GM19193 (cell line): ENCODE data around the gene ZNF668.

Experiments used
- POLR2A ChIP-seq: IDR thresholded peaks from 4 replicates; pipeline ENCODE4 v1.6.1; 2011; ENCODE audit not compliant: insufficient read depth, insufficient read length; ENCODE audit errors: extremely low read depth

The ZNF668 gene

DNA sequence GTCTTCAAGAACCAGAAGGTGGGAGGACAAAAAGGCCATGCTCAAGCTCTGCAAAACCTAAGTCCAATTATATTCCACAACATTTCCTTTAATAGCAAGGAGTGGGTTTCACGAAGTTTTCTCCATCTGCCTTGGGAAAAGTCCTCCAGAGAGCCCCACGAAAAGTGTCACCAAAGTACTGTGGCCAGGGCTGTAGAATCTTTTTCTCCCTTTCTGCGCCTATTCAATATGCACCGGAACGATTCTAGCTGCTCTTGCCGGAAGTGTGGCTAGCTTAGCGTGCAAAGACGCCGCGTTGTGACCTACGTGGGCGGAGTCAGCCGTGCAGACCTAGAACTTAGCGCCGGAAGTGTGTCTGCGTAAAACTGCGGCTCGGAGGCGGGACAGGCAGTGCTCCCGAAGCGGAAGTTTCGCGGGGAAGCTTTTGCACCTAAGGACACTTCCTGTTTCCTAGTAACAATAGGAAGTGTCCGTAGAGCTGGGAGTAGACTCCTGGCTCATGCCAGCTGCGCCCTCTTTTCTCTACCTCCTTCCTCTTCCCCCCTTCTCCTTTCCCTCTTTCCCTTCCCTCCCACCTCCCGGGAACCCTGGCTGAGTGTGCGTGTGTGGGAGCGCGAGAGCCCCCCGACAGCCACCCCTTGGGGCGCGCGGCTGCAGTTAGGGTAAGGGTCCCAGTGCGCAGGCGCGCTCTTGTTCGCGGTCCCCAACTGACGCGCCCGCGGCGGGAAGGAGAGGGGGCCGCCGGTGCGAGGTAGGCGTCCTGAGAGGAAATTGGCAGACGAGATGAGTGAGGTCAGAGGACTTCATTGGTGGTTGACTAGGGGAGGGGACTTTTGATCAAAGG is at the start of gene ZNF668, which contains the start of gene ZNF646:
Gene ZNF668, minus strand, starts transcription at position 271 of the 844 bp plus-strand sequence. CDS start 9,781 bp downstream, outside the sequence.
Gene ZNF646, plus strand, starts transcription at position 453 of the 844 bp plus-strand sequence. CDS start 1,903 bp downstream, outside the sequence.
- peak; percentile 88 for TF ChIP-seq POLR2A

GRCh38 chr16:31120129-31120528 is 46.1 kb upstream of the ZNF668 start:
- TF ChIP-seq POLR2A = no peak

GRCh38 chr16:31118223-31119155 is 44.4 kb upstream of the ZNF668 start:
- TF ChIP-seq POLR2A = no peak

GRCh38 chr16:31117384-31118222 is 43.6 kb upstream of the ZNF668 start, which contains the start of gene KAT8:
Gene KAT8, plus strand, starts transcription at chr16:31117664. Its CDS starts 18 bp downstream, at chr16:31117682.
- peak; percentile 94 for TF ChIP-seq POLR2A

- no peak for TF ChIP-seq POLR2A
Observed at GRCh38 chr16:31114468-31114867, 40.4 kb upstream of the ZNF668 start.

DNA sequence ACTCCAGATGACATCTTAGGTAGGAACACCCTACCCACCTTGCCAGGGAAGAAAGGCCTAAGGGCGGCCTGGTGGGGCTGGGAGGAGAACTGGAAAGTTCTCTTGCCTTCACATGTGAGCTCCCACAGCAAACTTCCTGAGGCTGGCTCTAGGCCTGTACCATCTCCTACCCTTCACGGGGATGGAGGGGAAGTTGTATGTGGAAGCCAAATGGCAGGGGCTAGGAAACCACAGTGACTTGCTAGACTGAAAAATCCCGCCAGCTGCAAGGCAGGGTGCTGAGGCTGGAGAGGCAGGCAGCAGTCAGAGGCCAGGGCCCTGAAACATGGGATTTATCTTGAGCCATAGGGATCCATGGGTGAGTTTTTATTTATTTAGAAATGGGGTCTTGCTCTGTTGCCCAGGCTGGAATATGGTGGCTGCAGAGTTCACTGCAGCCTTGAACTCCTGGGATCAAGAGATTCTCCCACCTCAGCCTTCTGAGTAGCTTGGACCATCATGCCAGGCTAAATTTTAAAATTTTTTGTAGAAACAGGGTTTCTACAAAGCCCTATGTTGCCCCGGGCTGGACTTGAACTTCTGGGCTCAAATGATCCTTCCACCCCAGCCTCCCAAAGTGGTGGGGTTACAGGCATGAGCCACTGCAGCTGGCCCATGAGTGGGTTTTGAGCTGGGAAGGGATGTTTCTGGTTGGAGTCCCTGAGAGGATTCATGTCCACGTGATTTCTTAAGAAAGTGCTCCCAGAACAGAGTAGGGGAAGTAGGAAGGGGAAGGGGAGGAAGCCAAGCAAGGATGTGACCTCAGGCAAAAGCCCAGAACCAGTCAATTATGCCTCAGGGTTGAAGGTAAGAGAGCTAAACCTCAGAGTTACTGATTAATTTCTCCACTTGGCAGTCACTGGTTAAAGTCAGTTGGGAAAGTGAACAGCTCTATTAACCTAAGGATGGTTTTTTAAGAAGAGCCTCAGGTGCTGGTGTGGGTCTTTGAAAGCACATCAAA is 39.4 kb upstream of the ZNF668 start:
- TF ChIP-seq POLR2A = no peak

DNA sequence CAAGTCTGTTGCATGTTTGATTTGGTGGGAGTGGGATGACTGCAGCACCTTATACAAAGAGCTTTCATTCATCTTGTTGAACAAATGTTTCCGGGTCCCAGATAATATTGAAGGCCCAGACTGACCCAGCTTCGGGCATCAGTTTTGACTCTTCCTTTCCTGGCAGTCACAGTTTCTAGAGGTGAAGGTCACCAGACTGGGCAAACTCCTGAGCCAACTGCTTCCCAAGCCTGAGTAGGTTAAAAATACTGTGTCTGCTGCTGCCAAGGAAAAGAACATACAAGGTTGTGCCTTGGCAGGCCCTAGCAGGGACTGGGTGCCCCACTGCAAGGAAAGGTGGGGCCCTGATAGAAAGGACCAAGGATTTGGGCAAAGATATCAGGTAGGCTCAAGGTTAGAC is 38.7 kb upstream of the ZNF668 start:
- no peak for TF ChIP-seq POLR2A

DNA sequence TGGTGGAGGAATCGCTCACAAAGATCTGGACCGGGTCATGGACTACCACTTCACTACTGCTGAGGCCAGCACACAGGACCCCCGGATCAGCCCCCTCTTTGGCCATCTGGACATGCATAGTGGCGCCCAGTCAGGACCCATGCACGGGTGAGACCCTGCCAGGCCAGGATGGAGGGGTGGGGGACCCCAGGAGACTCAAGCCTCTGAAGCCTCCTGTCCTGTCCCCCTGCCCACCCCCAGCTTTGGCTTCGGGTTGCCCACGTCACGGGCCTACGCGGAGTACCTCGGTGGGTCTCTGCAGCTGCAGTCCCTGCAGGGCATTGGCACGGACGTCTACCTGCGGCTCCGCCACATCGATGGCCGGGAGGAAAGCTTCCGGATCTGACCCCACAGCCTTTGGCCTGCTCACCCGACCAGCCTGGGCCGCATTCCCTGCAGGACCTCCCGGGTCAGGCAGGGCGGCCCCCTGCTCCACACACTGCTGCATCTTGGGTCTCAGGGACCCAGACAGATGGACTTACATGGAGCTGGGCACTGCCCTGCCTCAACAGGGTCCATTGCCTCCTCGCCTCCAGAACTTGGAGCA is 37.9 kb upstream of the ZNF668 start:
- TF ChIP-seq POLR2A = no peak

- no peak for TF ChIP-seq POLR2A
Observed at GRCh38 chr16:31110106-31111034, 36.3 kb upstream of the ZNF668 start.

DNA sequence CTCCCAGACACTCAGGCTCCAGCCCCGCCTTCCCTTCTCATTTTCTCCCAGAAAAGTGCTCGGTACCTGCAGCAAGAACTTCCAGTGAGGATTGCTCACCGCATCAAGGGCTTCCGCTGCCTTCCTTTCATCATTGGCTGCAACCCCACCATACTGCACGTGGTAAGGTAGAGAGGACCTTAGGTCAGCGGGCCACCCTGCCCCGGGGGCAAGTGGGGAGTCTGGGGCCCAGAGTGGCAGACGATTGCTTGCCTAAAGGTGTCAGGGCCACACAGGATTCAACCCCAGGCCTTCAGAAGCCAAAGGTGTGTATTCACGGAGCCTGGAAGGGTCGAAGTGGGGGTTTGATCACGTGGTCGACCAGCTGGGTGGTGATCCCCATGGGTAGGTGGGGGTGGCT is 35.6 kb upstream of the ZNF668 start:
- no peak for TF ChIP-seq POLR2A

GRCh38 chr16:31108794-31109558 is 34.9 kb upstream of the ZNF668 start:
- TF ChIP-seq POLR2A = no peak
